GM12892 (cell line): Measurements from ENCODE around the gene ANXA2R.

Experiments
- POLR2A ChIP-seq: IDR thresholded peaks from 2 replicates; pipeline ENCODE4 v1.6.1; 2011; ENCODE audit warnings: low read depth, low read length, control low read depth
- POLR2AphosphoS5 ChIP-seq: IDR thresholded peaks from 2 replicates; pipeline ENCODE4 v1.6.1; 2011; ENCODE audit warnings: low read depth, low read length, control low read depth

GRCh38 chr5:43038496-43038989 is 1.6 kb downstream of the ANXA2R start:
- TF ChIP-seq POLR2AphosphoS5 (no peak), POLR2A (no peak)
